GM12891 (cell line): ENCODE measurements around the gene ZNF836.

Source experiments
- POLR2A ChIP-seq: IDR thresholded peaks from 2 replicates; pipeline ENCODE4 v1.6.1; 2011; ENCODE audit warnings: low read depth, low read length, control low read depth
- POU2F2 ChIP-seq: IDR thresholded peaks from 2 replicates; pipeline ENCODE4 v1.6.1; 2011; ENCODE audit warnings: low read depth, mild to moderate bottlenecking, control low read depth, low read length, moderate library complexity
- TAF1 ChIP-seq: IDR thresholded peaks from 2 replicates; pipeline ENCODE4 v1.6.1; 2011; ENCODE audit warnings: low read depth, low read length, control low read depth

DNA sequence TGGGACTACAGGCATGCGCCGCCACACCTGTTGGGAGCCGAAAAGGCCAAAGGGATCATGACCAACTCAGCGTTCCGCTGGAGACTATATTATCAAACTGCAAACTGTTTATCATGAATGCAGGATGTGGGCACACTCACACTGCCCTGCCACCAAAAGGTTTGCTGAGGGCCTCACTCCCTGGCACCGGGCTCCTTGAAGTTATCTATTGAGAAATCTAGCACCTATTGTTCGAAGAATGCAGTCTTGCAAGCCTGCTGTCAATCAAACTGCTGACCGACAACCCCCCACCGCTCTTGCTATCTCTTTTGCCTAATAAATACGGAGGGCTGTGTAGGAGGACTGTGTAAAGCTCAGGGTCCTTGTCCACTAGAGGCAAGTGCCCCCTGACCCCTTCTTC is 5.2 kb upstream of the ZNF836 start:
- TF ChIP-seq POLR2A, result no peak
- TF ChIP-seq TAF1, result no peak
- no peak for TF ChIP-seq POU2F2
